ENCODE measurements around the gene ARHGEF25.
A peak's percentile ranks its signal among the peaks of the same experiment; 100 is the strongest.

ARHGEF25 gene

GRCh38 chr12:57600395-57600794 lies 10.8 kb upstream of the ARHGEF25 start:
- TF ChIP-seq CTCF (IDR thresholded peaks at IDR 0.05) (no peak), ZFX (IDR thresholded peaks at IDR 0.05; ENCODE audit: borderline replicate concordance) (no peak)
- H3K27ac ChIP-seq = no peak overlapping the region

- no peak overlapping the region for H3K27ac ChIP-seq
- TF ChIP-seq ZFX (IDR thresholded peaks at IDR 0.05; ENCODE audit: borderline replicate concordance) = no peak
- TF ChIP-seq CTCF (IDR thresholded peaks at IDR 0.05) = no peak
Measured at GRCh38 chr12:57602544-57602943, 8.7 kb upstream of the ARHGEF25 start.

- peak overlapping the region; percentile 17 for H3K27ac ChIP-seq
- TF ChIP-seq ZFX (IDR thresholded peaks at IDR 0.05; ENCODE audit: borderline replicate concordance) = no peak
- no peak for TF ChIP-seq CTCF (IDR thresholded peaks at IDR 0.05)
Measured at GRCh38 chr12:57603324-57603723, 7.9 kb upstream of the ARHGEF25 start.

- TF ChIP-seq CTCF (IDR thresholded peaks at IDR 0.05) (no peak), ZFX (IDR thresholded peaks at IDR 0.05; ENCODE audit: borderline replicate concordance) (no peak)
- peak overlapping the region; percentile 17 for H3K27ac ChIP-seq
Measured at GRCh38 chr12:57603815-57604453, 7.3 kb upstream of the ARHGEF25 start.

GRCh38 chr12:57604454-57604991 lies 6.7 kb upstream of the ARHGEF25 start, which contains the start of gene DTX3:
TSS of gene DTX3 (plus strand) at chr12:57604824. CDS start at chr12:57606518, 1,694 bp downstream.
- no peak for TF ChIP-seq CTCF (IDR thresholded peaks at IDR 0.05)
- TF ChIP-seq ZFX (IDR thresholded peaks at IDR 0.05; ENCODE audit: borderline replicate concordance) = no peak

GRCh38 chr12:57604992-57605810 lies 6.0 kb upstream of the ARHGEF25 start:
- TF ChIP-seq CTCF (IDR thresholded peaks at IDR 0.05) (no peak), ZFX (IDR thresholded peaks at IDR 0.05; ENCODE audit: borderline replicate concordance) (no peak)
- H3K27ac ChIP-seq = peak overlapping the region; percentile 17; the same call in 1 of the 2 replicates

More at GRCh38 chr12:57604454-57604991, 6.7 kb upstream of the ARHGEF25 start, which contains the start of gene DTX3:
- peak within 1 kb of the TSS; percentile 17 for H3K27ac ChIP-seq
